Activated CD4-positive, CD25-positive, alpha-beta regulatory T cell (primary cell): ENCODE measurements around the gene PKP1.
"Not testable (repeated sequence)": the region's sequence is repeated elsewhere in the genome, so short reads cannot be mapped to it uniquely, and the experiment has no call there.

Experiments
- DNase-seq, 4 experiments: peaks; one replicate each; lab custom pipeline; 2025; lab: John Stamatoyannopoulos, UW

The PKP1 gene, protein sequence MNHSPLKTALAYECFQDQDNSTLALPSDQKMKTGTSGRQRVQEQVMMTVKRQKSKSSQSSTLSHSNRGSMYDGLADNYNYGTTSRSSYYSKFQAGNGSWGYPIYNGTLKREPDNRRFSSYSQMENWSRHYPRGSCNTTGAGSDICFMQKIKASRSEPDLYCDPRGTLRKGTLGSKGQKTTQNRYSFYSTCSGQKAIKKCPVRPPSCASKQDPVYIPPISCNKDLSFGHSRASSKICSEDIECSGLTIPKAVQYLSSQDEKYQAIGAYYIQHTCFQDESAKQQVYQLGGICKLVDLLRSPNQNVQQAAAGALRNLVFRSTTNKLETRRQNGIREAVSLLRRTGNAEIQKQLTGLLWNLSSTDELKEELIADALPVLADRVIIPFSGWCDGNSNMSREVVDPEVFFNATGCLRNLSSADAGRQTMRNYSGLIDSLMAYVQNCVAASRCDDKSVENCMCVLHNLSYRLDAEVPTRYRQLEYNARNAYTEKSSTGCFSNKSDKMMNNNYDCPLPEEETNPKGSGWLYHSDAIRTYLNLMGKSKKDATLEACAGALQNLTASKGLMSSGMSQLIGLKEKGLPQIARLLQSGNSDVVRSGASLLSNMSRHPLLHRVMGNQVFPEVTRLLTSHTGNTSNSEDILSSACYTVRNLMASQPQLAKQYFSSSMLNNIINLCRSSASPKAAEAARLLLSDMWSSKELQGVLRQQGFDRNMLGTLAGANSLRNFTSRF

DNA sequence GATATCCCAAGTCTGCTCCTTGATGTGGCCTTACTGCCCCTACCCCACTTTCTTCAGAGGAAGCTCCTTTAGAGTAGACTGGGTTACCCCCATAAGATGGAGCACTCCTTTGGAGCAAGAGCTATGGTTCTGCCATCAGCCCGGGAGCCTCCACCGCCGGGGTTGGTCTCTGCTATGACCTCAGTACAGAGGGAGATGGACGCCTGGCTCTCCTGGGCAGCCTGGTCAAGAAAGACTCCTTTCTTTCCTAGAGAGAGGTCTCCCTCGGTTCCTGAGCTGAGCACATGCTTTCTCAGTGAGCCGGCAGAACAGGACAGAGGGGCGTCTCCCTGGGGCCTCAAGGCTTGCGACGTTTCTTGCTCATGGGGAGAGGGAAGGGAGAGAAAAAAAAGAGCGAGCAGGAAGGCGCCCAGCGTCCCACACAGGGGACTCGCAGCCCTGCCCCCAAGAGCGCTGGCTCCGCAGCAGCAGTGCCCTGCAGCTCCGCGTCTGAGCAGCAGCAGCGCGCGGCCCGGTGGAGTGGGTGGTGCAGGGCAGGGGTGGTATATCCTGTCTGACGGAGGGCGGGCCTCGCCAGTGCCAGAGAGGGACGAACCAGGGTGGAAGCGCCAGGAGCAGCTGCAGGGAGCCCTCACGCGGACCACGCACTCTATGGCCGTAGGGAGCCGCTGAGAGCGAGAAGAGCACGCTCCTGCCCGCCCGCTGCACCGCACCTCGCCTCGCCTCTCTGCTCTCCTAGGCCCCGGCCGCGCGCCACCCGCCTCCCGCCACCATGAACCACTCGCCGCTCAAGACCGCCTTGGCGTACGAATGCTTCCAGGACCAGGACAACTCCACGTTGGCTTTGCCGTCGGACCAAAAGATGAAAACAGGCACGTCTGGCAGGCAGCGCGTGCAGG lies at the start of gene PKP1:
TSS of gene PKP1 (plus strand) at position 576 of the 899 bp plus-strand sequence. CDS start at position 773, 197 bp downstream.
- no peak for DNase-seq

DNA sequence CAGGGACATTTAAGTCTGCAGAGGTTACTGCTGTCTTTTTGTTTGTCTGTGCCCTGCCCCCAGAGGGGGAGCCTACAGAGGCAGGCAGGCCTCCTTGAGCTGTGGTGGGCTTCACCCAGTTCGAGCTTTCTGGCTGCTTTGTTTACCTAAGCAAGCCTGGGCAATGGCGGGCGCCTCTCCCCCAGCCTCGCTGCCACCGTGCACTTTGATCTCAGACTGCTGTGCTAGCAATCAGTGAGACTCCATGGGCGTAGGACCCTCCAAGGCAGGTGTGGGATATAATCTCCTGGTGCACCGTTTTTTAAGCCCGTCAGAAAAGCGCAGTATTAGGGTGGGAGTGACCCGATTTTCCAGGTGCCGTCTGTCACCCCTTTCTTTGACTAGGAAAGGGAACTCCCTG lies 43.7 kb upstream of the PKP1 start:
- DNase-seq, result not testable (repeated sequence)

DNA sequence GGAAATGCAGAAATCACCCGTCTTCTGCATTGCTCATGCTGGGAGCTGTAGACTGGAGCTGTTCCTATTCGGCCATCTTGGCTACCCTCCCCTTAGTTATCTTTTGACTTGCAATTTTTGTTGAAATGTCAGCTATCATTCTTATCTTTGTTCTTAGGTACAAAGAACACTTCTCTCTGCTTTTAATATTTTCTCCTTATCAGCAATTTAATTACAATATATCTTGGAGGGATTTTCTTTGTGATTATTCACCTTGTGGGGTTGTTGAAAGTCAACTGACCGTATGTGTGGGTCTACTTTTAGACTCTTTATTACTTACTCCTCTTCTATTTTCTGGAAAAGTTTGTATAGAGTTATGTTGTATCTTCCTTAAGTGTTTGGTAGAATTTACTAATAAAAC lies 43.1 kb upstream of the PKP1 start:
- no peak for DNase-seq

DNA sequence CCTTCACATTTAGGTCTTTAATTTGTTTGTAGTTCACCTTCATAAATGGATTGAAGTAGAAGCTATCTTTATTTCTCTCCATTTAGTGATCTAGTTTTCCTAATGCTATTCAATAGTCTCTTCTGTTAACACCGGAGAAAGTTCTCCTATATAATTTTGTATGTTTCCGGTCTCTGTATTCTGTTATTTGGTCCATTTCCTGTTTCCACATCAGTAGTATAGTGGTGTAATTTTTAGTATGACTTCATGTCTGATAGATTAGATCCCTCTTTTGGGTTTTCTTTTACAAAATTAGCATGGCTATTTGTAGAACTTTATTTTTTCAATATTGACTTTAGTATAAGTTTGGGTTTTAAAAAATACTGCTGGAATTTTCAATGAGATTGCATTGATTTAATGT lies 41.6 kb upstream of the PKP1 start:
- no peak for DNase-seq

DNA sequence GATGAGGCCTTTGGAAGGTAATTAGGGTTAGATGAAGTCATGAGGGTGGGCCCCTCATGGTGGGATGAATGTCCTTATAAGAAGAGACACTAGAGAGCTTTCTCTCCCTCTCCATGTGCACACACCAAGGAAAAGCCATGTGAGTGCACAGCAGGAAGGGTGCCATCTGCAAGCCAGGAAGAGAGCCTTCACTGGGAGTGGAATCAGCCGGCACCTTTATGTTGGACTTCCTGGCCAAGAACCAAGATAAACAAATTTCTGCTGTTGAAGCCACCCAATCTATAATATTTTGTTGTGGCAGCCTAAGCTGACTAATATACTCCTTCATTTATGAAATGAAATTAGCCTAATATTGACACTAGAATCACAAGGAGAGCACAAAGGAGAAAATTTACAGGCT lies 38.2 kb upstream of the PKP1 start:
- DNase-seq, result no peak

DNA sequence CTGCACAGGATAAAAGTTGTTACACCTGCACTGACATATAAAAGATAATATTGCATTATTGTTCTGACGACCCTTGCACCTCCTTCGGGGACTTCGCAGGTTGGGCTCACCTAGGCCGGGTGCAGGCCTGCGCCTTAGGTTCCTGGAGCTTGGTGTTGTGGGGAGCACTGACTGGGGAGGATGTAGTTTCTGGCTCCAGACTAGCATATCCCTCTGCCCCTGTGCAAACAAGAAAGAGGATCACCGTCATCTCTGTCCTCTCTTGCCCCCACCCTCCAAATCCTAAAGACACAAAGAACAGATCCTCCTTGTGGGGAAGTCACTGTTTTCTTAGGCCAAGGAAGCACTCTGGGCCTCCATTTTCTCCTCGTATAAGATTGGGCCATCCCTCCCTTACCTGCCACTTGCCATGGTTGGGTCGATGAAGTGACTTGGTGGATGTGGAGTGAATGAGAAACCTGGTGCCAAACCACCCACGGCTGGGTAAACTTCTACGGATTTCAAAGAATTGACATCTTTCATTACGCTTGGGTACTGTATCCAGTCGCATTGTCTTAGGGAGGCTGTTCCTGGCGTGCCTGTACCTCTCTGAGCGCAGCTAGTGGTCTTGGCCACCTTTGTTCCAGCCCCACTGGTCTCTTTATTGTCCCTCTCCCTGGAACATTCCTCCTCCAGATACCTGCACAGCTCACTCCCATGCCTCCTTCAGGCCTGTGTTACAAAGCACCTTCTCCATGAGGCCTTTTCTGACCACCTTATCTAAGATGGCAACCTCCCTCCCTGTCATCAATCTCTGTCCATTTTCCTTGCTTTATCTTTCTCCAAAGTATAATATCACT lies 34.4 kb upstream of the PKP1 start:
- no peak for DNase-seq

DNA sequence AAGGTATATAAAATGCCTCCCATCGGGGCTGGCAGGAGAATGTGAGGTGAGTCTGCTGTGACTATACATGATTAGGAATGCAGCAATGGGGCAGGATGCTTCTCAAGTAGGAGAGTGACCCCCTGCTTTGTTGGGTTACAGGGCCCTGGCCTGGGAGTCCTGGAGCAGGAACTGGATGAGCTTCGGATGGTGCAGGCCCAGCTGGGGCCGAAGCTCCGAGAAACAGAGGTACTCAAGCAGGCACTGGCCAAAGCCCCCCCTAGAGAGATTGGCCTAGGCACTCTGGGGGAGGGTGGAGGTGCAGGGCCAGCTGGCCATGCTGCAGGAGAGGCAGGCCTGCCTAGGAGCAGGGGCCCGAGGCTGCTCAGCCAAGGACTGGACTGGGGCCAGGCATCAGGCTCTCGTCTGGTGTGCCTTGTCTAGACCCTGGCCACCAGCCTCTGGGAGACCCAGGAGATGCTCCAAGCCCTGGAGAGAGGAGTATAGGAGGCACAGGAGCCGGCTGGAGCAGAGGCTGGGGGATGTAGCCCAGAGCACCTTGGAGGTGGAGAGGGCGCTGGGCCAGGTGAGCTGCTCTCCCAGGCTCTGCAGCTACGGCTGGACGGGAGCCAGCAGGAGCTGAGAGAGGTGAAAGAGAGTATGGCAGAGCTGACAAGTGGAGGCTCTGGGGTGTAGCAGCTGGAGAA lies 32.8 kb upstream of the PKP1 start:
- DNase-seq, result no peak

DNA sequence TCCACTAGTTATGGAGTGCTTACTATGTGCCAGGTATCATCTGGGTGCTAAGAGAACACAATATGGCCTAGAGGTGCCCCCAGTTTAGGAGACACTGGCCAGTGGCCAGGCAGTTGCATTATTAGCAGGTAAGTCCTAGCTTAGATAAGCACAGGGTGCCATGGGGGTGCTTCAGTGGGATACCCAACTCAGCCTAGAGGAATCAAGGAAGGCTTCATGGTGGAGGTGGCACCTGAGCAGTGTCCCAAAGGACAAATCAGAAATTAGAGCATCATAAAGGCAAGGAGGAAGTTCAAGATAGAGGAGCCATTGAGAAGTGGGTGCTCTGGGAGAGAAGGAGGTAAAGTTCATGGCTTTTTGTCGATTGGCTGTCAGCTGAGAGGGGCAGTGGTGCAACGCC lies 31.9 kb upstream of the PKP1 start:
- DNase-seq, result no peak

DNA sequence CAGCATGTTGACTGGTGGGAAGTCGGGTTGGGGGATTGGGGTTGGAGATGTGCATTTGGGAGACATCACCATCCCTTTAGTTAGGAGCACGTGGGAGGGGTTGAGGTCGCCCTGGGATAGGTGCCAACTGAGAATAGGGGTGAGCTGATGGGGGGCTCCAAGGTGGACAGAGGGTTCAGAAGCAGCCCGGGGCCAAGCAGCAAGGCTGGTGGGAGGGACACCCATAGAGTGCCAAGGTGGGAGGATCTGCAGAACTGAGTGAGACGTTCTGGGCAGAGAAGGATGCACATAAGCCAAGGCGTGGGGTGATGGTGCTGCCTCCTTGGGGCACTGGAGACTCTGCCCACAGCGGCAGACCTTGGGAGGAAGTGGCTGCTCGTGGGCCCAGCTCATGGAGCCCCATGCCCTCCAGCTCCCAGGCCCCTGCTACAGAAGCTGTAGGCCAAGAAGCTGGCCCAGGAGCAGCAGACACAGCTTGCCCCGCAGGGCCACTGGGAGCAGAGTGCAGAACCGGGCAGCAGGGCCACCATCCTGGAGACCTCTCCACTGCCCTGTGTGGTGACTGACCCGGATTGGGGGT lies 31.4 kb upstream of the PKP1 start:
- DNase-seq, result no peak

DNA sequence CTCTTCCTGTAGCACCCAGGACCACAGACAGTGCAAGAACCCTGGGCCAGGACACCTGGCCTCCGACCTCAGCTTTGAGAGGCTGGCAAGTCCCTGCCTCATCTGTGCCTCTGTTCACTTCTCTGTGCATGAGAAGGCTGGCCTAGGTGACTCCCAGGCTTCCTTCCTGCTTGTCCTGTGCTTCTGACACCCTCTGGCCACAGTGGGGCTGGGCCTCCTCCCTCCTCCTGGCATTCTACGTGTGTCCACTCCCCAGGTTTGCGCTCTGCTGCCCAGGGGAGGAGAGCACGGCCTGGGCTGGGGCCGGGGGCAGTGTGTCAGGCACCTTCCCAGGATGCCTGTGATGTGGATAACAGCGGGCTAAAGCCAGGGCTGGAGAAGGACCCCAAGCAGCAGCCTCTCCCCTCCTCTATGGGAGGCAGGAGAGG lies 30.3 kb upstream of the PKP1 start:
- DNase-seq, result no peak

DNA sequence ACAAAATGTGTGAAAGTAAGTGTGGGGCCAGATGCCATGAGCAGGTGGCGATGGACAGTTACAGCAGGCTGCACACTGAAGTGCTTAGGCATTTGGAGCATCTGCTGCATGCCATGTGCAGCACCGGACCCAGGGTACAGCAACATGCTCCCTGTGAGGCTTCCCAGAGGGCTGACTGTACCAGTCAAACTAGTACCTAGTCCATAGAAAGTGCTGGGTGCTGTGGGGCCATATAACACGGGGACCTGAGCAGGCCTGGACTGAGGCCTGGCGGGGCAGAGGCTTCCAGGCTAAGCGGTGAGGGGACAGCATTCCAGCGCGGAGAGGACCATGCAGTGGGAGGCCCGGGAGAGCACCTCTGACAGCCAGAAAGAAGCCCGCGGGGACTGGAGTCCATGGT lies 29.9 kb upstream of the PKP1 start:
- DNase-seq, result no peak

DNA sequence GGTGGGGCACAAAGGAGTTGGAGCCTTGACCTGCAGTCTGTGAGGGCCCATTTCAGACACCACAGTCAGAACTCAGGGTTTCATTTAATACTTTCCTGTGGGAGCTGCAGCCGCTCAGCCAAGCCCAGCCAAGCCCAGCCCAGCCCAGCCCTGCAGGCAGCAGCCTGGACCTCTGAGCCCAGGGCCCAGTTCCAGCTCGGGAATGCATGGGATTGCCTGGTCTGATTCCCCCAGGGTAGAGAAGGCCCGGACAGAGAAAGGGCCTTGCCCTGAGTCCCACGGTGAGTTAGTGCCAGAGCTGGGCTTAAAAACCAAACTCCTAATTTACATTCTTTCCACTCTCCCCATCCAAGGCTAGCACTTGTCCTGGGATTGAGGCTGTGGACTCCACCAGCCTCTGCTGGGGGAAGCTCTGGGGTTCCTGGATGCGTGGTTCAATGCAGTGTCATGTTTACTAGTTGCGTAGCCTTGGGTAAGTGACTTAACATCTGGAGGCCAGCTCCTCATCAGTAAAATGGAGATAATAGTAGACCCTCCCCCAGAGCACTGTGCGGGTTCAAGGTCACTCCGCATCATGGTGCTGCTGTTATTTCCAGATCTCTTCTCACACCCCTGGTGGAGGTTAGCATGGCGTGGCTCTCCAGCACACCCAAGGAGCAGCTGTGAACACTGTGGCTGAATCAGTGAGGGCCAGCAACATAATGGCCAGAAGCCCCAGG lies 29.2 kb upstream of the PKP1 start:
- DNase-seq, result no peak

DNA sequence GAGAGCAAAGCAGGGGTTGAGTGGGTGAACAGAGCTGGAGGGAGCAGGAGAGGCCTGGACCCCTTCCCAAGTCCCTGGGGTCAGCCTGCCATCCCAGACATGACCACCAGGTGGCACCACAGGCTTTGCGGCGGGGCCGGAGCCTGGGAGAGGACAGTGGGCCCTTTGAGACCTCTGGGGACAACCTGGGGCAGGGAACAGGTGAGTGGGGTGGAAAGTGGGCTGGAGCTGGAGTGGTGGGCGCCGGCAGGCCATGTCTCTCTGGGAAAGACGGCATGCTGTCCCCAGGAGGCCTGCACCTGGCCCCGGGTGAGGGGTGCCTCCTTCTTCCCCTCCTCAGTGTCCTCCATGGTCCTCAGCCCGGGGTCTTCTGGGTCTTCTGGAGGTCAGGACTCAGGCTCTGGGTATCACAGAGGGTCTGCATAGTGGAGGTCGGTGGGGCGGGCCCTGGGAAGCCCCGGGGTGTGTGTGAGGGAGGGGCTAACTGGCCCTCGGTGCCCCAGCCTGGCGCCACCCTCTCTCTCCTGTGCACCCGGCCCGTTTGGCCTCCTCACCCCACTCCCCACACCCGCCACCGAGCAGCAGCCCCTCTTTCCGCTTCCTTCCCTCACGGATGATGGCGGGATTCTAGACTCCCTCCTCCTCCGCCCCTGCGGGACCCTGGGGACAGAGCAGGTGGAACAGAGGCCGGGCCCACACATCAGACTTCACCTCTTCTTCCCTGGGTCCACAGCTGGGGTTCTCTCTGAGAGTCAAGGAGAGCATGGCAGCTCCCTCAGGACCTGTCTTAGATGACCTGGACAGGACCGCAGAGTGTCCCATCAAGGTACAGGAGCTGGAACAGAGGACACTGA lies 28.5 kb upstream of the PKP1 start:
- peak; percentile 17 to 63 (median 39) for DNase-seq

DNA sequence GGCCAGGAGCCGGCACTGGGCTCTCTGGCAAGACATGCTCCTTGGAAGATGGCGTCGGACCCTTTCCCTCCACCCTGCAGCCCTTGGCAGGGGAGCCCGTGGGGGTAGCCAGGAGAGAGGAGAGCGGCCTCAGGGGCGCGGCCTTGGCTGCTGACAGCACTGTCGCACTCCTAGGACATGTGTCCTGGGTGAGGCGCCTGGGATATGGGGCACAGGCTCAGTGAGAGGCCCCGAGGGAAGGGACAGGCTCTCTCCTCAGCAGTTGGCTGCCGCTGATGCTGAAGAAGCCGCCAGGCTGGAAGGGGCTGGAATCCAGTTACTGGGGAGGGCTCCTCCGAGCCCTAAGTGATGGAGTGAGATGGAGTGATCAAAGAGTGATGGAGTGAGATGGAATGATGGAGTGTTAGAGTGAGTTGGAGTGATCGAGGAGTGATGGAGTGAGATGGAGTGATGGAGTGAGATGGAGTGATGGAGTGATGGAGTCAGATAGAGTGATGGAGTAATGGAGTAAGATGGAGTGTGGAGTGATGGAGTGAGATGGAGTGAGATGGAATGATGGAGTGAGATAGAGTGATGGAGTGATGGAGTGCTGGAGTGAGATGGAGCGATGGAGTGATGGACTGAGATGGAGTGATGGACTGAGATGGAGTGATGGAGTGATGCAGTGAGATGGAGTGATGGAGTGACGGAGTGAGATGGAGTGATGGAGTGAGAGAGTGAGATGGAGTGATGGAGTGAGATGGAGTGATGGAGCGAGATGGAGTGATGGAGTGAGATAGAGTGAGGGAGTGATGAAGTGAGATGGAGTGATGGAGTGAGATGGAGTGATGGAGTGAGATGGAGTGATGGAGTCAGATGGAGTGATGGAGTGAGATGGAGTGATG lies 27.6 kb upstream of the PKP1 start:
- no peak for DNase-seq

DNA sequence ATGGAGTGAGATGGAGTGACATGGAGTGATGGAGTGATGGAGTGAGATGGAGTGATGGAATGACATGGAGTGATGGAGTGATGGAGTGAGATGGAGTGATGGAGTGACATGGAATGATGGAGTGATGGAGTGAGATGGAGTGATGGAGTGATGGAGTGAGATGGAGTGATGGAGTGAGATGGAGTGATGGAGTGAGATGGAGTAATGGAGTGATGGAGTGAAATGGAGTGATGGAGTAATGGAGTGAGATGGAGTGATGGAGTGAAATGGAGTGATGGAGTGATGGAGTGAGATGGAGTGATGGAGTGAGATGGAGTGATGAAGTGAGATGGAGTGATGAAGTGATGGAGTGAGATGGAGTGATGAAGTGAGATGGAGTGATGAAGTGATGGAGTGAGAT lies 25.2 kb upstream of the PKP1 start:
- DNase-seq, result not testable (repeated sequence)

DNA sequence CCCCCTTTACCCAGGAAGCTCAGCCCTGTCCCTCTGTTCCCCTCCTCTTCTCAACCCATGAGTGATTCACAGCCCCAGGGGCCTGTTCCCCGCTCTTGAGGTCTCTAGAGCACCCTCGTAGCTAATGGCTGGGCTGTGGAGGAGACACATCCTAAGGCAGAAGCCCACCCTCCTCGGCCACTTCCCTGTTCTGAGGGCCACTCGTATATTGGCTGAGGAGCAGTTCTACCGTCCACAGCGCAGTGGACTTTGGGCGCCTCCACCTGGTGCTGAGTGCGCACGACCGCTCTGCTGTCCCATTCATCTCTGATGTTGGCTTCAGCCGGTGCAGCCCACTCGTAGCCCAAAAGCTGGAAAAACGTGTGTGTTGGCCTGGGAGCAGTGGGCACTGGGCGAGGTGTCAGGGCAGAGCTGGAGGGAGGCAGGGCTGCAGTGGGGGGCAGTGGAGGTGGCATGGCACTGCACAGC lies 24.5 kb upstream of the PKP1 start:
- no peak for DNase-seq

DNA sequence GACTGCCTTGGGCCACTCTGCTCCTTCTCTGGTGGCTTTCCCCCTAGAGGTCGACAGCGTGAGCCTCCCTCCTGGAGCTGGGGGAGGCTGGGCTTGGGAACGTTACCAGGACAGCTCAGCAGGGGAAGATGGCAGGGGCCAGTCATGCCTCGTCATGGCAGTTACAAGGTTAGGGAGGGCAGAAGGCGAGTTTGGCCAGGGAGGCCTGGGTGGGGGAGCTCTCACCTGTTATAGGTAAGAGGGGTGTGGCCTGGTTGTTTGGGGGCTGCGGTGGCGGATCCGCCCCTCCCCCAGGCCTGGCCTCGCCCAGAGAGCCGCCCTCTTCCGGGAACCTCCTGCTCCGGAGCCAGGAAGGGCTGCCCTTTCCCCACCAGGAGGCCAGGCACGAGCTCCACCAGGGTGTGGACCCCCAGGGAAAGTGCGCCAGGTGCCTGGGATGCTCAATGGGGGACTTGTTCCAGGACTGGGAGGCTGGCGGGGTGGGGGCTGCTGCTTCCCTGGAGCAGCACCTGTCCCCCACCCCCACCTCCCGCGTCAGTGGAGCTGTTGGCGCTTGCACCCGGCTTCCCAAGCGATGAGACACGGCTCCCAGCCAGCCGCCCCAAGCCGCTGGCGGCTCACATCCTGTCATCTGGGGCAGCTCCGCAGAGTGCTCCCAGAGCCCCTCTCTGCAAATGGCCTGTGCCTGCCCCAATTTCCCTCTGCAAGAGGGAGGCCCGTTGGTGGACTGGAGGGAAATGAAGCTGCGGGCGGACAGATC lies 23.6 kb upstream of the PKP1 start:
- DNase-seq, result no peak
